HepG2 (cell line): ENCODE data around the gene PDZD2.

Source experiments
- PRDM10 ChIP-seq: sonication (generic); formaldehyde crosslinking; IDR thresholded peaks from 2 replicates; pipeline ENCODE4 v1.4.0; 2020; ENCODE audit warnings: low read depth, missing genetic modification reagents
- ZNF589 ChIP-seq: sonication (generic); formaldehyde crosslinking; conservative IDR thresholded peaks from 2 replicates; pipeline ENCODE4 v1.8.0; 2022; ENCODE audit warnings: mild to moderate bottlenecking, moderate library complexity, missing genetic modification reagents

GRCh38 chr5:32023816-32024215 lies 384.9 kb downstream of the PDZD2 start:
- no peak for TF ChIP-seq ZNF589 (CRISPR knock-in tag)
- TF ChIP-seq PRDM10, result no peak
